WTC11 (cell line): ENCODE measurements around the gene RNF151.
"Not testable (repeated sequence)": the region's sequence is repeated elsewhere in the genome, so short reads cannot be mapped to it uniquely, and the experiment has no call there.

Experiments
- CTCF ChIP-seq: fragments of 200-600 bp; IDR thresholded peaks from 2 replicates; pipeline ENCODE4 v1.8.0; 2022; ENCODE audit warnings: antibody characterized with exemption
- GABPB1 ChIP-seq: sonication (generic); formaldehyde crosslinking; IDR thresholded peaks from 2 replicates; pipeline ENCODE4 v1.8.1; 2023; ENCODE audit warnings: mild to moderate bottlenecking, missing genetic modification reagents
- OVOL2 ChIP-seq: fragments of 250-450 bp; sonication (Bioruptor Pico); IDR thresholded peaks from 2 replicates; pipeline ENCODE4 v1.9.0; 2021; ENCODE audit warnings: mild to moderate bottlenecking, borderline replicate concordance

- not testable (repeated sequence) for TF ChIP-seq CTCF; GABPB1 (CRISPR knock-in tag); OVOL2 (CRISPR knock-in tag)
Observed at GRCh38 chr16:1939833-1940232, 26.8 kb upstream of the RNF151 start.
